GM18508 (cell line): ENCODE data around the gene ADGRB3.

Experiments
- ATAC-seq: cut with Tn5 transposase; IDR thresholded peaks from one replicate; pipeline ENCODE4 v1.9.1; 2021; ENCODE audit warnings: moderate number of reproducible peaks; ENCODE audit not compliant: insufficient read depth, unreplicated experiment

ADGRB3 gene

GRCh38 chr6:69164564-69165229, 529.6 kb downstream of the ADGRB3 start:
- ATAC-seq: no peak

- no peak for ATAC-seq
Measured at GRCh38 chr6:69179681-69180080, 544.6 kb downstream of the ADGRB3 start.

GRCh38 chr6:69180361-69181067, 545.4 kb downstream of the ADGRB3 start:
- ATAC-seq: no peak

GRCh38 chr6:69181964-69182363, 546.9 kb downstream of the ADGRB3 start:
- ATAC-seq: no peak

GRCh38 chr6:69185276-69185675, 550.2 kb downstream of the ADGRB3 start:
- no peak for ATAC-seq

- no peak for ATAC-seq
Measured at GRCh38 chr6:69202768-69203167, 567.7 kb downstream of the ADGRB3 start.

GRCh38 chr6:69216127-69216526, 581.0 kb downstream of the ADGRB3 start:
- no peak for ATAC-seq

GRCh38 chr6:69217343-69217742, 582.3 kb downstream of the ADGRB3 start:
- no peak for ATAC-seq

GRCh38 chr6:69220375-69220774, 585.3 kb downstream of the ADGRB3 start:
- no peak for ATAC-seq

GRCh38 chr6:69232008-69232407, 596.9 kb downstream of the ADGRB3 start:
- no peak for ATAC-seq

- no peak for ATAC-seq
Measured at GRCh38 chr6:69232496-69232895, 597.4 kb downstream of the ADGRB3 start.

- peak; percentile 80 for ATAC-seq
Measured at GRCh38 chr6:69232911-69233448, 597.9 kb downstream of the ADGRB3 start.

GRCh38 chr6:69238067-69238466, 603.0 kb downstream of the ADGRB3 start:
- ATAC-seq: no peak

GRCh38 chr6:69246983-69247382, 611.9 kb downstream of the ADGRB3 start:
- no peak for ATAC-seq

- ATAC-seq: no peak
Measured at GRCh38 chr6:69261010-69261409, 625.9 kb downstream of the ADGRB3 start.

- ATAC-seq: no peak
Measured at GRCh38 chr6:69263297-69263696, 628.2 kb downstream of the ADGRB3 start.

- ATAC-seq: no peak
Measured at GRCh38 chr6:69265090-69265489, 630.0 kb downstream of the ADGRB3 start.

- no peak for ATAC-seq
Measured at GRCh38 chr6:69265706-69266105, 630.6 kb downstream of the ADGRB3 start.

- no peak for ATAC-seq
Measured at GRCh38 chr6:69276204-69276603, 641.1 kb downstream of the ADGRB3 start.

- no peak for ATAC-seq
Measured at GRCh38 chr6:69279805-69280204, 644.7 kb downstream of the ADGRB3 start.

GRCh38 chr6:69280858-69281257, 645.8 kb downstream of the ADGRB3 start:
- ATAC-seq: no peak
